ENCODE results near the gene TBC1D7. TPM values are rescaled to one million over a fixed set of nuclear protein-coding genes. Genes with fewer than 3 reads are reported as not detected.
A peak's percentile ranks its signal among the peaks of the same experiment; 100 is the strongest.
"Not testable (repeated sequence)": the region's sequence is repeated elsewhere in the genome, so short reads cannot be mapped to it uniquely, and the experiment has no call there.

Gene TBC1D7
- total RNA-seq, 1 experiment from 2014 or later = 1,012 TPM

GRCh38 chr6:13336553-13336952 is 8.2 kb upstream of the TBC1D7 start:
- peak; percentile 93 for DNase-seq (ENCODE audit: low read depth, low spot score)
- in situ Hi-C loops (cut with HindIII; ENCODE audit: low pct_unique_long_range_greater_than_20kb, low sequenced_read_pairs) = no loop called here

GRCh38 chr6:13334953-13335352 is 6.6 kb upstream of the TBC1D7 start:
- in situ Hi-C loops (cut with HindIII; ENCODE audit: low pct_unique_long_range_greater_than_20kb, low sequenced_read_pairs) = no loop called here

GRCh38 chr6:13332349-13332706 is 4.0 kb upstream of the TBC1D7 start:
- in situ Hi-C loops (cut with HindIII; ENCODE audit: low pct_unique_long_range_greater_than_20kb, low sequenced_read_pairs) = no loop called here
- no peak for DNase-seq (ENCODE audit: low read depth, low spot score)

More at GRCh38 chr6:13334953-13335352, 6.6 kb upstream of the TBC1D7 start:
- no peak for DNase-seq (ENCODE audit: low read depth, low spot score)

- peak; percentile 74 for DNase-seq (ENCODE audit: low read depth, low spot score)
These were observed 3.4 kb upstream of the TBC1D7 start for GRCh38 chr6:13331516-13332348.

GRCh38 chr6:13328875-13329183 is 492 bp upstream of the TBC1D7 start:
- in situ Hi-C loops (cut with HindIII; ENCODE audit: low pct_unique_long_range_greater_than_20kb, low sequenced_read_pairs) = no loop called here
- DNase-seq (ENCODE audit: low read depth, low spot score) = no peak

More at GRCh38 chr6:13331516-13332348, 3.4 kb upstream of the TBC1D7 start:
- in situ Hi-C loops (cut with HindIII; ENCODE audit: low pct_unique_long_range_greater_than_20kb, low sequenced_read_pairs) = no loop called here

- in situ Hi-C loops (cut with HindIII; ENCODE audit: low pct_unique_long_range_greater_than_20kb, low sequenced_read_pairs) = no loop called here
- peak; percentile 92 for DNase-seq (ENCODE audit: low read depth, low spot score)
These were observed 654 bp downstream of the TBC1D7 start for GRCh38 chr6:13327691-13328075.

GRCh38 chr6:13326031-13326586 is 2.2 kb downstream of the TBC1D7 start:
- in situ Hi-C loops (cut with HindIII; ENCODE audit: low pct_unique_long_range_greater_than_20kb, low sequenced_read_pairs) = not testable (repeated sequence)
- DNase-seq (ENCODE audit: low read depth, low spot score) = peak; percentile 47

GRCh38 chr6:13319891-13320564 is 8.3 kb downstream of the TBC1D7 start:
- in situ Hi-C loops (cut with HindIII; ENCODE audit: low pct_unique_long_range_greater_than_20kb, low sequenced_read_pairs) = no loop called here
- peak; percentile 52 for DNase-seq (ENCODE audit: low read depth, low spot score)

- in situ Hi-C loops (cut with HindIII; ENCODE audit: low pct_unique_long_range_greater_than_20kb, low sequenced_read_pairs) = no loop called here
- DNase-seq (ENCODE audit: low read depth, low spot score) = peak; percentile 52
These were observed 9.5 kb downstream of the TBC1D7 start for GRCh38 chr6:13318821-13319220.

- in situ Hi-C loops (cut with HindIII; ENCODE audit: low pct_unique_long_range_greater_than_20kb, low sequenced_read_pairs) = no loop called here
- peak; percentile 54 for DNase-seq (ENCODE audit: low read depth, low spot score)
These were observed 12.4 kb downstream of the TBC1D7 start for GRCh38 chr6:13315896-13316295.

GRCh38 chr6:13314806-13315205 is 13.5 kb downstream of the TBC1D7 start:
- in situ Hi-C loops (cut with HindIII; ENCODE audit: low pct_unique_long_range_greater_than_20kb, low sequenced_read_pairs) = no loop called here

GRCh38 chr6:13311155-13311554 is 17.2 kb downstream of the TBC1D7 start:
- in situ Hi-C loops (cut with HindIII; ENCODE audit: low pct_unique_long_range_greater_than_20kb, low sequenced_read_pairs) = no loop called here
- DNase-seq (ENCODE audit: low read depth, low spot score) = peak; percentile 44

More at GRCh38 chr6:13314806-13315205, 13.5 kb downstream of the TBC1D7 start:
- peak; percentile 50 for DNase-seq (ENCODE audit: low read depth, low spot score)

GRCh38 chr6:13308332-13308731 is 20.0 kb downstream of the TBC1D7 start:
- in situ Hi-C loops (cut with HindIII; ENCODE audit: low pct_unique_long_range_greater_than_20kb, low sequenced_read_pairs) = no loop called here

GRCh38 chr6:13307508-13307995 is 20.8 kb downstream of the TBC1D7 start:
- DNase-seq (ENCODE audit: low read depth, low spot score) = peak; percentile 87
- in situ Hi-C loops (cut with HindIII; ENCODE audit: low pct_unique_long_range_greater_than_20kb, low sequenced_read_pairs) = no loop called here

More at GRCh38 chr6:13308332-13308731, 20.0 kb downstream of the TBC1D7 start:
- no peak for DNase-seq (ENCODE audit: low read depth, low spot score)

- peak; percentile 96 for DNase-seq (ENCODE audit: low read depth, low spot score)
- in situ Hi-C loops (cut with HindIII; ENCODE audit: low pct_unique_long_range_greater_than_20kb, low sequenced_read_pairs) = no loop called here
These were observed 22.5 kb downstream of the TBC1D7 start for GRCh38 chr6:13305791-13306190.

GRCh38 chr6:13305288-13305687 is 23.0 kb downstream of the TBC1D7 start:
- in situ Hi-C loops (cut with HindIII; ENCODE audit: low pct_unique_long_range_greater_than_20kb, low sequenced_read_pairs) = no loop called here

GRCh38 chr6:13304580-13305260 is 23.6 kb downstream of the TBC1D7 start:
- no peak for DNase-seq (ENCODE audit: low read depth, low spot score)
- in situ Hi-C loops (cut with HindIII; ENCODE audit: low pct_unique_long_range_greater_than_20kb, low sequenced_read_pairs) = no loop called here

More at GRCh38 chr6:13305288-13305687, 23.0 kb downstream of the TBC1D7 start:
- DNase-seq (ENCODE audit: low read depth, low spot score) = no peak

- DNase-seq (ENCODE audit: low read depth, low spot score) = peak; percentile 70
- in situ Hi-C loops (cut with HindIII; ENCODE audit: low pct_unique_long_range_greater_than_20kb, low sequenced_read_pairs) = no loop called here
These were observed 24.2 kb downstream of the TBC1D7 start for GRCh38 chr6:13304101-13304500.
